K562 (cell line): ENCODE measurements around the gene AIPL1. TPM values are rescaled to one million over a fixed set of nuclear protein-coding genes. Genes with fewer than 3 reads are reported as not detected.
A peak's percentile ranks its signal among the peaks of the same experiment; 100 is the strongest.

Experiments used
- BRD4 ChIP-seq: fragments of 200-600 bp; sonication (generic); IDR thresholded peaks from 2 replicates; pipeline ENCODE4 v1.6.1; 2017; ENCODE audit warnings: inconsistent platforms
- EHMT2 ChIP-seq: fragments of 450-650 bp; IDR thresholded peaks from 2 replicates; pipeline ENCODE4 v1.6.1; 2018; ENCODE audit warnings: antibody characterized with exemption
- HDAC1 ChIP-seq, 2 experiments: fragments of 450-650 bp; IDR thresholded peaks; 2 replicates each; pipeline ENCODE4 v1.6.1; 2016 to 2017; ENCODE audit warnings: inconsistent platforms in 1 of 2, mild to moderate bottlenecking in 1 of 2, moderate library complexity in 1 of 2
- MAFF ChIP-seq: IDR thresholded peaks from 2 replicates; pipeline ENCODE4 v1.6.1; 2012; ENCODE audit warnings: low read length, improper control_type of control experiment
- NFATC3 ChIP-seq: fragments of 450-650 bp; IDR thresholded peaks from 2 replicates; pipeline ENCODE4 v1.6.1; 2017; ENCODE audit warnings: mild to moderate bottlenecking
- NFIC ChIP-seq: fragments of 450-650 bp; IDR thresholded peaks from 2 replicates; pipeline ENCODE4 v1.6.1; 2017; ENCODE audit warnings: mild to moderate bottlenecking, inconsistent platforms
- RAD51 ChIP-seq: fragments of 450-650 bp; IDR thresholded peaks from 2 replicates; pipeline ENCODE4 v1.7.1; 2016; ENCODE audit warnings: low read depth, mild to moderate bottlenecking, borderline replicate concordance
- TAL1 ChIP-seq: fragments of 450-650 bp; IDR thresholded peaks from 2 replicates; pipeline ENCODE4 v1.6.1; 2016; ENCODE audit warnings: mild to moderate bottlenecking
- ZNF133 ChIP-seq: fragments of 250-450 bp; sonication (Bioruptor Pico); IDR thresholded peaks from 2 replicates; pipeline ENCODE4 v1.4.0; 2020; ENCODE audit warnings: mild to moderate bottlenecking
- ZNF699 ChIP-seq: fragments of 250-450 bp; sonication (Bioruptor Pico); IDR thresholded peaks from 2 replicates; pipeline ENCODE4 v1.8.0; 2021; ENCODE audit warnings: mild to moderate bottlenecking, moderate library complexity; ENCODE audit not compliant: insufficient replicate concordance
- polyA plus RNA-seq, 8 experiments: library from polyadenylated mRNA; depleted of rRNA in 4 of 8; stranded (reverse) in 5 of 8; unstranded in 3 of 8; fragments of >200 nt; fragmentation: Nextera tagmentation in 2 of 8; fragmentation: Illumina TruSeq in 1 of 8; extraction: Ambion mirVana in 2 of 8; extraction: Trizol in 1 of 8; gene quantifications; 2 replicates each; pipeline versions ENCODE4 v1.2.1 to v1.2.3, GENCODE V29; 2011 to 2014; ENCODE audit warnings: inconsistent platforms in 1 of 8, missing spikeins in 1 of 8
- total RNA-seq, 7 experiments: library from RNA; depleted of rRNA in 6 of 7; stranded (reverse); fragments of >200 nt in 6 of 7; fragmentation: Illumina TruSeq in 2 of 7; extraction: Trizol in 2 of 7; gene quantifications; 2 replicates each; pipeline versions ENCODE4 v1.2.1 to v1.2.3, GENCODE V29; 2011 to 2021; ENCODE audit warnings: low replicate concordance in 1 of 7
- TF ChIP-seq, protein P1 (sequence below), 3 experiments: IDR thresholded peaks in 2 of 3; conservative IDR thresholded peaks in 1 of 3; 2 replicates each; pipeline ENCODE4 v1.5.1; 2011 to 2012; ENCODE audit warnings: low read length in 3 of 3, mild to moderate bottlenecking in 3 of 3, control low read depth in 2 of 3, improper control_type of control experiment in 1 of 3, inconsistent platforms in 1 of 3, low read depth in 1 of 3, mixed read lengths in 1 of 3, moderate library complexity in 1 of 3; ENCODE audit not compliant: insufficient read depth in 2 of 3
- TF ChIP-seq, protein P2 (sequence below), 2 experiments: IDR thresholded peaks in 1 of 2; conservative IDR thresholded peaks in 1 of 2; 2 replicates each; pipeline ENCODE4 v1.6.1; 2016; ENCODE audit warnings: low read depth in 2 of 2, mild to moderate bottlenecking in 1 of 2, missing compliant biosample characterization in 1 of 2, missing genetic modification characterization in 1 of 2, moderate library complexity in 1 of 2
- TF ChIP-seq, protein P3 (sequence below): fragments of 450-650 bp; IDR thresholded peaks from 2 replicates; pipeline ENCODE4 v1.6.1; 2018; ENCODE audit warnings: mild to moderate bottlenecking, low read depth; ENCODE audit not compliant: partially characterized antibody
- TF ChIP-seq, protein P4 (sequence below): fragments of 450-650 bp; formaldehyde crosslinking; IDR thresholded peaks from 2 replicates; pipeline ENCODE4 v1.4.0; 2022; ENCODE audit warnings: missing genetic modification characterization
- TF ChIP-seq, protein P5 (sequence below): sonication (generic); formaldehyde crosslinking; IDR thresholded peaks from 2 replicates; pipeline ENCODE4 v1.8.0; 2022; ENCODE audit warnings: missing genetic modification reagents, mild to moderate bottlenecking, borderline replicate concordance
- TF ChIP-seq, protein P6 (sequence below): fragments of 250-450 bp; sonication (Bioruptor Pico); IDR thresholded peaks from 2 replicates; pipeline ENCODE4 v1.4.0; 2020; ENCODE audit warnings: borderline replicate concordance

The AIPL1 gene
- total and polyA plus RNA-seq, 9 of the 15 experiments (the other 6 are each of a cell fraction or from before 2014, with no cell fraction given): not detected

DNA sequence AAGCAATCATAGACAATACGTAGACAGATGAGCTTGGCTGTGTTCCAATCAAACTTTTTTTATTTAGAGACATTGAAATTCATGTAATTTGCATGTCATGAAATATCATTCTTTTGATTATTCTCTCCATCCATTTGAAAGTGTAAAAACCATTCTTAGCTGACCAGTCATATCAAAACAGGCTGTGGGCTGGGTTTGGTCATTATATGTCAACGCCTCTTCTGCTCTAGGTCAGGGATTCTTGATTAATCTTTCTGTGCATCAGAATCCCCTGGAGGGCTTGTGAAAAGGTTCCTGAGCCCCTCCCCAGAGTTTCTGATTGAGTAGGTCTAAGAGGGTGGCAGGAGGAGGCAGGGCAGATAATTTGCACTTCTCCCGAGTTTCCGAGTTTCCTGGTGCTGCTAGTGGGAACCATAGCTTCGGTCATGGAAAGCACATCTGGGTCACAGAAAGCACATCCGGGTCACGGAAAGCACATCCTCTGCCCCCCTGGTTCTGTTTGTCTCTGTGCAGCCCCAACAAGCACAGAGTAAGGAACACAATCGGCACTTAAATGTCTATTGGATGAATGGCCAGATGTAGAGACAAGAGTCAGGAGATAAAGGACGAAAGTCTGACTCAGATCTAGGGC, 25.7 kb upstream of the AIPL1 start (continued):
- TF ChIP-seq, protein P1, sequence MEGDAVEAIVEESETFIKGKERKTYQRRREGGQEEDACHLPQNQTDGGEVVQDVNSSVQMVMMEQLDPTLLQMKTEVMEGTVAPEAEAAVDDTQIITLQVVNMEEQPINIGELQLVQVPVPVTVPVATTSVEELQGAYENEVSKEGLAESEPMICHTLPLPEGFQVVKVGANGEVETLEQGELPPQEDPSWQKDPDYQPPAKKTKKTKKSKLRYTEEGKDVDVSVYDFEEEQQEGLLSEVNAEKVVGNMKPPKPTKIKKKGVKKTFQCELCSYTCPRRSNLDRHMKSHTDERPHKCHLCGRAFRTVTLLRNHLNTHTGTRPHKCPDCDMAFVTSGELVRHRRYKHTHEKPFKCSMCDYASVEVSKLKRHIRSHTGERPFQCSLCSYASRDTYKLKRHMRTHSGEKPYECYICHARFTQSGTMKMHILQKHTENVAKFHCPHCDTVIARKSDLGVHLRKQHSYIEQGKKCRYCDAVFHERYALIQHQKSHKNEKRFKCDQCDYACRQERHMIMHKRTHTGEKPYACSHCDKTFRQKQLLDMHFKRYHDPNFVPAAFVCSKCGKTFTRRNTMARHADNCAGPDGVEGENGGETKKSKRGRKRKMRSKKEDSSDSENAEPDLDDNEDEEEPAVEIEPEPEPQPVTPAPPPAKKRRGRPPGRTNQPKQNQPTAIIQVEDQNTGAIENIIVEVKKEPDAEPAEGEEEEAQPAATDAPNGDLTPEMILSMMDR (IDR thresholded peaks at IDR 0.05 in 2 of 3, conservative IDR thresholded peaks at IDR 0.05 in 1 of 3; ENCODE audit: insufficient read depth in 2 of 3, low read depth in 1 of 3, low read length in 3 of 3): no peak
- TF ChIP-seq, protein P2, sequence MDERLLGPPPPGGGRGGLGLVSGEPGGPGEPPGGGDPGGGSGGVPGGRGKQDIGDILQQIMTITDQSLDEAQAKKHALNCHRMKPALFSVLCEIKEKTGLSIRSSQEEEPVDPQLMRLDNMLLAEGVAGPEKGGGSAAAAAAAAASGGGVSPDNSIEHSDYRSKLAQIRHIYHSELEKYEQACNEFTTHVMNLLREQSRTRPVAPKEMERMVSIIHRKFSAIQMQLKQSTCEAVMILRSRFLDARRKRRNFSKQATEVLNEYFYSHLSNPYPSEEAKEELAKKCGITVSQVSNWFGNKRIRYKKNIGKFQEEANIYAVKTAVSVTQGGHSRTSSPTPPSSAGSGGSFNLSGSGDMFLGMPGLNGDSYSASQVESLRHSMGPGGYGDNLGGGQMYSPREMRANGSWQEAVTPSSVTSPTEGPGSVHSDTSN (CRISPR knock-in tag; IDR thresholded peaks at IDR 0.05; ENCODE audit: low read depth): no peak
- TF ChIP-seq, protein P2 (tag; conservative IDR thresholded peaks at IDR 0.05; ENCODE audit: low read depth): 0 out of 2 replicates have a peak, but pooled peaks have one; percentile 13
- TF ChIP-seq, protein P3, sequence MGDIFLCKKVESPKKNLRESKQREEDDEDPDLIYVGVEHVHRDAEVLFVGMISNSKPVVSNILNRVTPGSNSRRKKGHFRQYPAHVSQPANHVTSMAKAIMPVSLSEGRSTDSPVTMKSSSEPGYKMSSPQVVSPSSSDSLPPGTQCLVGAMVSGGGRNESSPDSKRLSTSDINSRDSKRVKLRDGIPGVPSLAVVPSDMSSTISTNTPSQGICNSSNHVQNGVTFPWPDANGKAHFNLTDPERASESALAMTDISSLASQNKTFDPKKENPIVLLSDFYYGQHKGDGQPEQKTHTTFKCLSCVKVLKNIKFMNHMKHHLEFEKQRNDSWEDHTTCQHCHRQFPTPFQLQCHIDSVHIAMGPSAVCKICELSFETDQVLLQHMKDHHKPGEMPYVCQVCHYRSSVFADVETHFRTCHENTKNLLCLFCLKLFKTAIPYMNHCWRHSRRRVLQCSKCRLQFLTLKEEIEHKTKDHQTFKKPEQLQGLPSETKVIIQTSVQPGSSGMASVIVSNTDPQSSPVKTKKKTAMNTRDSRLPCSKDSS: no peak
- no peak for TF ChIP-seq EHMT2
- no peak for TF ChIP-seq HDAC1 (IDR thresholded peaks at IDR 0.05)
- TF ChIP-seq MAFF: no peak
- TF ChIP-seq NFATC3: no peak
- TF ChIP-seq, protein P4, sequence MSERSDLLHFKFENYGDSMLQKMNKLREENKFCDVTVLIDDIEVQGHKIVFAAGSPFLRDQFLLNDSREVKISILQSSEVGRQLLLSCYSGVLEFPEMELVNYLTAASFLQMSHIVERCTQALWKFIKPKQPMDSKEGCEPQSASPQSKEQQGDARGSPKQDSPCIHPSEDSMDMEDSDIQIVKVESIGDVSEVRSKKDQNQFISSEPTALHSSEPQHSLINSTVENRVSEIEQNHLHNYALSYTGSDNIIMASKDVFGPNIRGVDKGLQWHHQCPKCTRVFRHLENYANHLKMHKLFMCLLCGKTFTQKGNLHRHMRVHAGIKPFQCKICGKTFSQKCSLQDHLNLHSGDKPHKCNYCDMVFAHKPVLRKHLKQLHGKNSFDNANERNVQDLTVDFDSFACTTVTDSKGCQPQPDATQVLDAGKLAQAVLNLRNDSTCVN: no peak
- TF ChIP-seq RAD51: no peak
- TF ChIP-seq TAL1: no peak
- TF ChIP-seq NFIC: 0 out of 2 replicates have a peak, but pooled peaks have one; percentile 27
- TF ChIP-seq, protein P5, sequence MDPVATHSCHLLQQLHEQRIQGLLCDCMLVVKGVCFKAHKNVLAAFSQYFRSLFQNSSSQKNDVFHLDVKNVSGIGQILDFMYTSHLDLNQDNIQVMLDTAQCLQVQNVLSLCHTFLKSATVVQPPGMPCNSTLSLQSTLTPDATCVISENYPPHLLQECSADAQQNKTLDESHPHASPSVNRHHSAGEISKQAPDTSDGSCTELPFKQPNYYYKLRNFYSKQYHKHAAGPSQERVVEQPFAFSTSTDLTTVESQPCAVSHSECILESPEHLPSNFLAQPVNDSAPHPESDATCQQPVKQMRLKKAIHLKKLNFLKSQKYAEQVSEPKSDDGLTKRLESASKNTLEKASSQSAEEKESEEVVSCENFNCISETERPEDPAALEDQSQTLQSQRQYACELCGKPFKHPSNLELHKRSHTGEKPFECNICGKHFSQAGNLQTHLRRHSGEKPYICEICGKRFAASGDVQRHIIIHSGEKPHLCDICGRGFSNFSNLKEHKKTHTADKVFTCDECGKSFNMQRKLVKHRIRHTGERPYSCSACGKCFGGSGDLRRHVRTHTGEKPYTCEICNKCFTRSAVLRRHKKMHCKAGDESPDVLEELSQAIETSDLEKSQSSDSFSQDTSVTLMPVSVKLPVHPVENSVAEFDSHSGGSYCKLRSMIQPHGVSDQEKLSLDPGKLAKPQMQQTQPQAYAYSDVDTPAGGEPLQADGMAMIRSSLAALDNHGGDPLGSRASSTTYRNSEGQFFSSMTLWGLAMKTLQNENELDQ (CRISPR knock-in tag): no peak
- TF ChIP-seq ZNF133 (CRISPR knock-in tag): no peak
- no peak for TF ChIP-seq ZNF699
- TF ChIP-seq, protein P6, sequence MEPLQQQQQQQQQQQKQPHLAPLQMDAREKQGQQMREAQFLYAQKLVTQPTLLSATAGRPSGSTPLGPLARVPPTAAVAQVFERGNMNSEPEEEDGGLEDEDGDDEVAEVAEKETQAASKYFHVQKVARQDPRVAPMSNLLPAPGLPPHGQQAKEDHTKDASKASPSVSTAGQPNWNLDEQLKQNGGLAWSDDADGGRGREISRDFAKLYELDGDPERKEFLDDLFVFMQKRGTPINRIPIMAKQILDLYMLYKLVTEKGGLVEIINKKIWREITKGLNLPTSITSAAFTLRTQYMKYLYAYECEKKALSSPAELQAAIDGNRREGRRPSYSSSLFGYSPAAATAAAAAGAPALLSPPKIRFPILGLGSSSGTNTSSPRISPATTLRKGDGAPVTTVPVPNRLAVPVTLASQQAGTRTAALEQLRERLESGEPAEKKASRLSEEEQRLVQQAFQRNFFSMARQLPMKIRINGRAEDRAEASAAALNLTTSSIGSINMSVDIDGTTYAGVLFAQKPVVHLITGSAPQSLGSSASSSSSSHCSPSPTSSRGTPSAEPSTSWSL (CRISPR knock-in tag): no peak
- no peak for TF ChIP-seq BRD4
